Upper lobe of left lung (tissue), 6 donors: ENCODE data around the gene OSBPL3. TPM values are rescaled to one million over a fixed set of nuclear protein-coding genes. Genes with fewer than 3 reads are reported as not detected.

Experiments used
- ATAC-seq, 2 donors: fragments of 200-7000 bp; cut with Tn5 transposase; one replicate each; pipeline ENCODE4 v1.9.1; 2022; ENCODE audit warnings: mild to moderate bottlenecking in 2 of 2, moderate library complexity in 2 of 2; ENCODE audit not compliant: low FRiP score in 2 of 2
- DNase-seq, 2 donors: peaks; one replicate each; pipeline ENCODE4 v3.0.0-alpha.2; 2019 to 2020
- H3K27ac ChIP-seq, 4 donors: fragments of 200-600 bp; sonication (generic); one replicate each; pipeline ENCODE4 v1.5.1; 2016 to 2019
- H3K27me3 ChIP-seq, 4 donors: fragments of 200-600 bp; sonication (generic); one replicate each; pipeline ENCODE4 v1.5.1; 2017 to 2019
- H3K36me3 ChIP-seq, 4 donors: fragments of 200-600 bp; sonication (generic); one replicate each; pipeline ENCODE4 v1.5.1; 2016 to 2019
- H3K4me1 ChIP-seq, 4 donors: fragments of 200-600 bp; sonication (generic); one replicate each; pipeline ENCODE4 v1.5.1; 2018 to 2019
- H3K4me3 ChIP-seq, 4 donors: fragments of 200-600 bp; sonication (generic); one replicate each; pipeline ENCODE4 v1.5.1; 2017 to 2019; ENCODE audit warnings: mild to moderate bottlenecking in 2 of 4, moderate library complexity in 1 of 4
- H3K9me3 ChIP-seq, 4 donors: fragments of 200-600 bp; sonication (generic); one replicate each; pipeline ENCODE4 v1.5.1; 2018 to 2019
- CTCF ChIP-seq, 6 experiments: fragments of 450-650 bp in 4 of 6; fragments of 200-600 bp in 2 of 6; sonication (generic) in 2 of 6; IDR thresholded peaks; one replicate each; pipeline ENCODE4 v1.5.1; 2016 to 2019; ENCODE audit warnings: antibody characterized with exemption in 6 of 6
- EP300 ChIP-seq, 4 donors: sonication (generic); formaldehyde crosslinking; IDR thresholded peaks; one replicate each; pipeline ENCODE4 v1.5.1; 2017; ENCODE audit warnings: antibody characterized with exemption in 4 of 4, control low read depth in 2 of 4
- POLR2A ChIP-seq, 4 donors: fragments of 450-650 bp; IDR thresholded peaks; one replicate each; pipeline ENCODE4 v1.5.1; 2016 to 2017; ENCODE audit warnings: antibody characterized with exemption in 4 of 4, mild to moderate bottlenecking in 2 of 4
- POLR2AphosphoS5 ChIP-seq, 2 donors: sonication (generic); formaldehyde crosslinking; IDR thresholded peaks; one replicate each; pipeline ENCODE4 v1.5.1; 2017; ENCODE audit warnings: antibody characterized with exemption in 2 of 2
- WGBS, 2 donors: methylation state at CpG; one replicate each; pipeline ENCODE4 v1.1.5; 2017 to 2018; 5-methylcytosine and 5-hydroxymethylcytosine counted together
- total RNA-seq, 6 donors: library from RNA; depleted of rRNA in 4 of 6; stranded (reverse); fragments of >200 nt in 4 of 6; gene quantifications; one replicate each; pipeline versions ENCODE4 v1.1.0 to v1.2.1, GENCODE V29; 2016 to 2021
- donor health status: DM: no; HTN: no; CAD: no; lungs with moderate emphysema.
- donor health status: DM: no; HTN: yes; CAD: no; lungs with severe emphysema.

OSBPL3 gene
- total RNA-seq, 6 donors from 2014 or later, result 17.5 to 55.5 (median 21.7) TPM

GRCh38 chr7:25009257-25009656, 29.3 kb upstream of the OSBPL3 start:
- no peaks in the 10 kb centered on the region for H3K36me3 ChIP-seq
- ATAC-seq (peak; percentile 67 to 94), DNase-seq (peak in 1 of 2 donors; percentile 67)
- no peaks in the 10 kb centered on the region for H3K4me1 ChIP-seq
- TF ChIP-seq POLR2A (IDR thresholded peaks at IDR 0.05) (no peak), EP300 (IDR thresholded peaks at IDR 0.05) (peak in 2 of 4 donors; percentile 21 to 84), CTCF (IDR thresholded peaks at IDR 0.05) (no peak), POLR2AphosphoS5 (IDR thresholded peaks at IDR 0.05) (peak in 1 of 2 donors; percentile 61)
- no peak overlapping the region for H3K4me3 ChIP-seq
- no peaks in the 10 kb centered on the region for H3K27me3 ChIP-seq
- no peak overlapping the region for H3K27ac ChIP-seq
- 54 to 63% methylated on average over 5 of the region's 5 CpGs for WGBS, 2 donors
- H3K9me3 ChIP-seq, result no peaks in the 10 kb centered on the region

DNA sequence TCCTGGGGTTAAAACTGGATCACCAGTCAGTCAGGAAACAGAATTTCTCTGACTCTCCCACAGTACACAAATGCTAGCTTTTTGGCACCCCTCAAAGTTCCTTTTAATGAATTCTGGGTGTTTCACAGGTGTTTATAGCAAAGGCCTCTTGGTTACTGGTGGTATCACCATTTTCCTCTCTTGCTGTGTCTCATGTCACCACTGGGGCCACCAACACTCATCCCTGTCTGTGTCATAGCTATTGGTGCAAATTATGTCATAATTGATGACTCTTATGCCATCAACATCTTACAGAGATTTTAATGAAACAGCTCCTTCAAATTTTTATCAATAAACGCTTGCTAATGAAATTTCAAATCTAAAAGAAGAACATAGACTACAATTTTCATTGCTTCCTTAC, 27.7 kb upstream of the OSBPL3 start:
- no peaks in the 10 kb centered on the region for H3K9me3 ChIP-seq
- no peaks in the 10 kb centered on the region for H3K36me3 ChIP-seq
- TF ChIP-seq EP300 (IDR thresholded peaks at IDR 0.05) (no peak), POLR2AphosphoS5 (IDR thresholded peaks at IDR 0.05) (no peak), CTCF (IDR thresholded peaks at IDR 0.05) (no peak), POLR2A (IDR thresholded peaks at IDR 0.05) (no peak)
- DNase-seq (no peak), ATAC-seq (no peak)
- H3K4me1 ChIP-seq, result no peaks in the 10 kb centered on the region
- H3K27ac ChIP-seq, result no peak overlapping the region
- H3K27me3 ChIP-seq, result no peaks in the 10 kb centered on the region
- WGBS, 2 donors, result 85 to 93% methylated on average over 1 of the region's 1 CpG
- H3K4me3 ChIP-seq, result no peak overlapping the region

- H3K27me3 ChIP-seq, result no peaks in the 10 kb centered on the region
- no peak overlapping the region for H3K27ac ChIP-seq
- TF ChIP-seq EP300 (IDR thresholded peaks at IDR 0.05) (no peak), CTCF (IDR thresholded peaks at IDR 0.05) (no peak), POLR2A (IDR thresholded peaks at IDR 0.05) (no peak), POLR2AphosphoS5 (IDR thresholded peaks at IDR 0.05) (no peak)
- ATAC-seq (no peak), DNase-seq (no peak)
- no peak overlapping the region for H3K4me3 ChIP-seq
- no peaks in the 10 kb centered on the region for H3K9me3 ChIP-seq
- no peaks in the 10 kb centered on the region for H3K36me3 ChIP-seq
- WGBS, 2 donors, result 84 to 93% methylated on average over 1 of the region's 1 CpG
- H3K4me1 ChIP-seq, result no peaks in the 10 kb centered on the region
Observed at GRCh38 chr7:25006276-25006675, 26.3 kb upstream of the OSBPL3 start.

- no peaks in the 10 kb centered on the region for H3K27me3 ChIP-seq
- H3K4me3 ChIP-seq, result no peak overlapping the region
- H3K9me3 ChIP-seq, result no peaks in the 10 kb centered on the region
- 79 to 82% methylated on average over 3 of the region's 3 CpGs for WGBS, 2 donors
- no peaks in the 10 kb centered on the region for H3K36me3 ChIP-seq
- no peak for TF ChIP-seq POLR2A (IDR thresholded peaks at IDR 0.05)
- TF ChIP-seq CTCF (IDR thresholded peaks at IDR 0.05), result no peak
- no peak for TF ChIP-seq POLR2AphosphoS5 (IDR thresholded peaks at IDR 0.05)
- no peak for TF ChIP-seq EP300 (IDR thresholded peaks at IDR 0.05)
- H3K27ac ChIP-seq, result no peak overlapping the region
- H3K4me1 ChIP-seq, result no peaks in the 10 kb centered on the region
- no peak for DNase-seq
- no peak for ATAC-seq
Observed at GRCh38 chr7:25005658-25006057, 25.7 kb upstream of the OSBPL3 start.

DNA sequence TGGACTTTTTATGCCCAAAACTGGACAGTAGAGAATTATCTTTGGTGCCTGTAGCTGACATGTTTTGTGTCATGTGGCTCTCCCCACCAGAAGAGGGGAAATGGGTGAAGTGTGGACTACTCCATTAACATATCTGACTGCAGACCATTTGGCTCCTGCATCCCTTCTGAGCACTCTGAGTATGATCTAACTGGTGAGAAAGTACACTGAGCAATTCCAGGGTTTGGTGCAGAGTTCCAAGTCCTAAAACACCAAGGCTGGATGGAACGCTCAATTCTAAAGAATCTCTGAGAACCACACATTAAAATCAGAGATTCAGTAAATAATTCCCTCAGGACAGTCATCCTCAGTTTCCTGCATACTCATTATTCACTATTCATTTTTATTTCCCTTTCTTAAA, 22.8 kb upstream of the OSBPL3 start:
- Histone ChIP-seq H3K36me3 (no peaks in the 10 kb centered on the region), H3K9me3 (no peaks in the 10 kb centered on the region), H3K4me3 (no peak overlapping the region), H3K27ac (no peak overlapping the region), H3K4me1 (no peaks in the 10 kb centered on the region), H3K27me3 (no peaks in the 10 kb centered on the region)
- WGBS, 2 donors, result 94 to 95% methylated on average over 1 of the region's 1 CpG
- ATAC-seq (no peak), DNase-seq (no peak)
- TF ChIP-seq POLR2AphosphoS5 (IDR thresholded peaks at IDR 0.05) (no peak), POLR2A (IDR thresholded peaks at IDR 0.05) (no peak), EP300 (IDR thresholded peaks at IDR 0.05) (no peak), CTCF (IDR thresholded peaks at IDR 0.05) (no peak)
